ENCODE measurements around the gene COLEC12.

Gene COLEC12

GRCh38 chr18:377088-377487, 123.4 kb downstream of the COLEC12 start:
- no peak for DNase-seq (ENCODE audit: insufficient read length, low spot score)
- FAIRE-seq: no peak
- TF ChIP-seq POLR2A (IDR thresholded peaks at IDR 0.05; ENCODE audit: low read depth, low read length): no peak

- no peak for DNase-seq (ENCODE audit: insufficient read length, low spot score)
- no peak for FAIRE-seq
- TF ChIP-seq POLR2A (IDR thresholded peaks at IDR 0.05; ENCODE audit: low read depth, low read length): no peak
These were observed 124.2 kb downstream of the COLEC12 start for GRCh38 chr18:376311-376710.

- FAIRE-seq (no peak), DNase-seq (ENCODE audit: insufficient read length, low spot score) (no peak)
- no peak for TF ChIP-seq POLR2A (IDR thresholded peaks at IDR 0.05; ENCODE audit: low read depth, low read length)
These were observed 125.8 kb downstream of the COLEC12 start for GRCh38 chr18:374721-375168.

GRCh38 chr18:373780-374179, 126.7 kb downstream of the COLEC12 start:
- FAIRE-seq (no peak), DNase-seq (ENCODE audit: insufficient read length, low spot score) (no peak)
- TF ChIP-seq POLR2A (IDR thresholded peaks at IDR 0.05; ENCODE audit: low read depth, low read length): no peak

GRCh38 chr18:371609-371982, 128.9 kb downstream of the COLEC12 start:
- DNase-seq (ENCODE audit: insufficient read length, low spot score): no peak
- FAIRE-seq: no peak
- no peak for TF ChIP-seq POLR2A (IDR thresholded peaks at IDR 0.05; ENCODE audit: low read depth, low read length)

GRCh38 chr18:370751-371608, 129.5 kb downstream of the COLEC12 start:
- DNase-seq (ENCODE audit: insufficient read length, low spot score): no peak
- no peak for FAIRE-seq
- no peak for TF ChIP-seq POLR2A (IDR thresholded peaks at IDR 0.05; ENCODE audit: low read depth, low read length)

- no peak for TF ChIP-seq POLR2A (IDR thresholded peaks at IDR 0.05; ENCODE audit: low read depth, low read length)
- DNase-seq (ENCODE audit: insufficient read length, low spot score): peak; percentile 4
- FAIRE-seq: no peak
These were observed 131.1 kb downstream of the COLEC12 start for GRCh38 chr18:369224-370015.

- DNase-seq (ENCODE audit: insufficient read length, low spot score) (no peak), FAIRE-seq (no peak)
- TF ChIP-seq POLR2A (IDR thresholded peaks at IDR 0.05; ENCODE audit: low read depth, low read length): no peak
These were observed 133.9 kb downstream of the COLEC12 start for GRCh38 chr18:366466-367061.

GRCh38 chr18:365651-366050, 134.8 kb downstream of the COLEC12 start:
- DNase-seq (ENCODE audit: insufficient read length, low spot score) (no peak), FAIRE-seq (no peak)
- TF ChIP-seq POLR2A (IDR thresholded peaks at IDR 0.05; ENCODE audit: low read depth, low read length): no peak

GRCh38 chr18:364256-364826, 136.2 kb downstream of the COLEC12 start:
- no peak for TF ChIP-seq POLR2A (IDR thresholded peaks at IDR 0.05; ENCODE audit: low read depth, low read length)
- DNase-seq (ENCODE audit: insufficient read length, low spot score): no peak
- no peak for FAIRE-seq

- DNase-seq (ENCODE audit: insufficient read length, low spot score): no peak
- no peak for FAIRE-seq
These were observed 137.0 kb downstream of the COLEC12 start for GRCh38 chr18:363301-364085.

GRCh38 chr18:362311-363290, 137.9 kb downstream of the COLEC12 start:
- FAIRE-seq: no peak
- TF ChIP-seq POLR2A (IDR thresholded peaks at IDR 0.05; ENCODE audit: low read depth, low read length): no peak
- DNase-seq (ENCODE audit: insufficient read length, low spot score): no peak

More at GRCh38 chr18:363301-364085, 137.0 kb downstream of the COLEC12 start:
- TF ChIP-seq POLR2A (IDR thresholded peaks at IDR 0.05; ENCODE audit: low read depth, low read length): no peak

Measured in H54 (cell line).